Effector CD8-positive, alpha-beta T cell (primary cell): ENCODE data around the gene MKKS.

Experiments used
- DNase-seq: peaks from one replicate; lab custom pipeline; 2025; lab: John Stamatoyannopoulos, UW

Gene MKKS

GRCh38 chr20:10368702-10369041 is 65.3 kb downstream of the MKKS start:
- DNase-seq = no peak

GRCh38 chr20:10367943-10368701 is 65.9 kb downstream of the MKKS start:
- DNase-seq = no peak

DNA sequence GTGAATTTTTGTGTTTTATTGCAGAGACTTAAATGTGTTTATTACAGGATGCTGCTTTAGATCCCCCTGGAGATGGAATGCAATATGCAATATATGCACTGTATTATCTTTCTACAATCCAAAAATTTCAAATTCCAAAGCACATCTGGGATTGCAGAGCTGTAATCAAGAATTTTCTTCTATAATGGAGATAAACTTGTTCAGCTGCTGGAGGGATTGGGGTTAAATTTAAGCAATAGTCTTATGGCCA is 66.4 kb downstream of the MKKS start:
- DNase-seq = no peak

DNA sequence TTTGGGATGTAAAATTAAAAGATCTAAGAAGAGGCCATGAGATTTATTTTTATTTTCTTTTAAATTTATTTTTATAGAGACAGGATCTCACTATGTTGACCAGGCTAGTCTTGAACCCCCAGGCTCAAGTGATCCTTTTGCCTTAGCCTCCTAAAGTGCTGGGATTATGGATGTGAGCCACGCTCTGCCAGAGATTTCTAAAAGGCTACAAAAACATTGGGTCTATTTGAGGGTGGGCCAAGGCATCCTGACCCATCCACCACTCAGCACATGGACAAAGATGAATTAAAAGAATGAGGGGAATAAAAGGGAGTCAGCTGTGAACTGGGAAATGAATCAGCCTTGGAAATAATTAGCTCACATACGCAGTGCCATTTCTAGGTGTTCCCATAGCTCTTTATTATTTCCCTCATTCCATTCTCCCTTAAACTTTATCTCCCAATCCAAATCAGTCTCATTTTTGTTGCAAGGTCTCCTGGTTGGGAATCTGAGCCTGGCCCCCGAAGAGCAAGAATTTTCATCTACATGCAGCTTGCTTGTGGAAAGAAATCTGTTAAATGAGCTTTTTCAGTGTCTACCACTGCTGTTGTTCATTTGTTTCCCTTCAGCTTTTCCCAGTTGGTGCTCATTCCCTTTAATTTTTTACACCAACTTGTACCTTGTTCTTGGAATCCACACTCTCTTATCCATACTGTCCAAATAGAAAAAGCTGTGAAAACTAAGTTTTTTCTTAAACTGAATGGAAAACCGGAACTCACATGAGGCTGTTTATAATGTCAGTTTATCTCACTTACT is 66.9 kb downstream of the MKKS start:
- DNase-seq = no peak

DNA sequence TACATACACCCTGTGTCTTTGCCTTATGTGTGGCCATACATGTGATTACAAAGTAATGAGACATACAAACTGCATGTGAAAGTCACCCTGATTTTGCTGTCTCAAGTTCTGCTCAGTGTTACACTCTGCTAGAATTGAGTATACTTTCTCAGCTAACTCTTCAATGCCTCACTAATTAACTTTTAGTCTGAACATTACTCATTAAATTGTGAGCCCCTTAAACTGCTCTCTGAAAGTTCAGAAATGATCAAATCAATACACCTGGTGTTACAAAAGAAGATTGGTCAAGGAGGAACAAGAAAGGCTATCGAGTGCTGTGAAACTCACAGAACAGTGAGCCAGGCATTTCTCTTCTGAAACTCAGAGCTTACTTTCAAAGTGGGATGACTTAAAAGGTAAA is 71.3 kb downstream of the MKKS start:
- no peak for DNase-seq

DNA sequence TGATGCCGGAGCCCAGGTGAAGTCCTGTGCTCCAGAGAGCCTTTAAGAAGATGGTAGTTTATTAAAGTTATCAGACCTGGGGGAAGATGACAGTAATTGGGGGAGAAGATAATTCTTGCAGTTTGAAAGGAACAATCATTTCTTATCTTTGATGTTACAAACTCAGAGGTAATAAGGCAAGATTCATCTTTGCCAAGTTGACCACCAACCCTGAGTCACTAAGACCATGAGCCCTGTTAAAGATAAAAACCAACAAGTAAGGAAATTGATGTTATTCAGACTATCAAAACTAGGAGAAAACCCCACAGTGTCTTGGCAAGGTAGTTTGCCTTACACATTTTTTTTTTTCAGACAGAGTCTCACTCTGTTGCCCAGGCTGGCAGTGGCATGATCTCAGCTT is 73.1 kb downstream of the MKKS start:
- no peak for DNase-seq

- DNase-seq = no peak
These were observed 74.4 kb downstream of the MKKS start for GRCh38 chr20:10359621-10360040.

- DNase-seq = no peak
These were observed 76.0 kb downstream of the MKKS start for GRCh38 chr20:10357974-10358373.

GRCh38 chr20:10357061-10357708 is 76.8 kb downstream of the MKKS start:
- no peak for DNase-seq

DNA sequence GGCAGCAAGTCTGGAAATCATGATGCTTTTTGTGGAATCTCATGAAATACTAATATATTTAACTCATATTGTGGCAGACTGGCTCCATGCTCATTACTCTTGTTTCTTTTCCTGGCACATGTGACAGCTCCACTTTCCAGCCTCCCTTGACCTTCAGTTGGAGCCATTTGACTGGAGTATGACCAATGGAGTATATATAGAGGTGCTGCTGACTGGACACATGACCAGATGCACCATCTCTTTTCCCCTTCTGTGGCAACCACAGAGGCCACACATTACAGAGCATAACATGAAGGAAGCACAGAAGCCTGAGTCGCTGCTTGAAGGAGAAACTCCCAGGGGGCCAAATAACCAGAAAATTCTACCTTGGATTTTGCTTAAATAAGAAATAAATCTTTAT is 77.4 kb downstream of the MKKS start:
- no peak for DNase-seq

GRCh38 chr20:10352934-10353824 is 80.8 kb downstream of the MKKS start:
- DNase-seq = no peak
